HL-60 (cell line): ENCODE data around the gene IL17RB.

ENCODE experiments used
- GABPA ChIP-seq: IDR thresholded peaks from 2 replicates; pipeline ENCODE4 v1.6.1; 2012; ENCODE audit warnings: low read depth
- TF ChIP-seq, protein P1 (sequence below): IDR thresholded peaks from one replicate; pipeline ENCODE4 v1.5.1; 2011; ENCODE audit warnings: low read length, control low read depth, inconsistent platforms; ENCODE audit not compliant: insufficient read depth

DNA sequence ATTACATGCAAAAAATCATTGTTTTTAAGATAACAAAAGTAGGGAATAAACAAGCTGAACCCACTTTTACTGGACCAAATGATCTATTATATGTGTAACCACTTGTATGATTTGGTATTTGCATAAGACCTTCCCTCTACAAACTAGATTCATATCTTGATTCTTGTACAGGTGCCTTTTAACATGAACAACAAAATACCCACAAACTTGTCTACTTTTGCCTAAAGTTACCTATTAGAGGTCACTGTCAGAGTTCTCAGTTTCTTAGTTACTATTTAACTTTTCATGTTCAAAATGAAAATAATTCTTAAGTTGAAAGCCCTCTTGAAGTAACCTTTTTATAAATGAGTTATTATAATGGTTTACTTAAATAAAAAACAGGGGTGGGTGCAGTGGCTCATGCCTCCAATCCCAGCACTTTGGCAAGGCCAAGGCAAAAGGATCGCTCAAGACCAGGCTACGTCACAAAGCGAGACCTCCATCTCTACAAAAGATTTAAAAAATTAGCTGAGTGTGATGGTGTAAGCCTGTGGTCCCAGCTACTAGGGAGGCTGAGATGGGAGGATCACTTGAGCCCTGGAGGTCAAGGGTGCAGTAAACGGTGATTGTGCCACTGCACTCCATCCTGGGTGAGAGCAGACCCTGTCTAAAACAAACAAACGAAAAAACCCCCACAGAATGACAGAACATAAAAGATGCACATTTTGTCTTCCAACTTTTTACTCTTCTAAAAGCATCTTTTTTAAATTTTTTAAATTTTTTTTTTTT, 19.5 kb downstream of the IL17RB start:
- no peak for TF ChIP-seq GABPA
- TF ChIP-seq, protein P1, sequence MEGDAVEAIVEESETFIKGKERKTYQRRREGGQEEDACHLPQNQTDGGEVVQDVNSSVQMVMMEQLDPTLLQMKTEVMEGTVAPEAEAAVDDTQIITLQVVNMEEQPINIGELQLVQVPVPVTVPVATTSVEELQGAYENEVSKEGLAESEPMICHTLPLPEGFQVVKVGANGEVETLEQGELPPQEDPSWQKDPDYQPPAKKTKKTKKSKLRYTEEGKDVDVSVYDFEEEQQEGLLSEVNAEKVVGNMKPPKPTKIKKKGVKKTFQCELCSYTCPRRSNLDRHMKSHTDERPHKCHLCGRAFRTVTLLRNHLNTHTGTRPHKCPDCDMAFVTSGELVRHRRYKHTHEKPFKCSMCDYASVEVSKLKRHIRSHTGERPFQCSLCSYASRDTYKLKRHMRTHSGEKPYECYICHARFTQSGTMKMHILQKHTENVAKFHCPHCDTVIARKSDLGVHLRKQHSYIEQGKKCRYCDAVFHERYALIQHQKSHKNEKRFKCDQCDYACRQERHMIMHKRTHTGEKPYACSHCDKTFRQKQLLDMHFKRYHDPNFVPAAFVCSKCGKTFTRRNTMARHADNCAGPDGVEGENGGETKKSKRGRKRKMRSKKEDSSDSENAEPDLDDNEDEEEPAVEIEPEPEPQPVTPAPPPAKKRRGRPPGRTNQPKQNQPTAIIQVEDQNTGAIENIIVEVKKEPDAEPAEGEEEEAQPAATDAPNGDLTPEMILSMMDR: no peak
